Stomach (tissue), 9 donors: ENCODE measurements around the gene CCDC158. TPM values are rescaled to one million over a fixed set of nuclear protein-coding genes. Genes with fewer than 3 reads are reported as not detected.

Experiments
- DNase-seq, 2 donors: peaks; one replicate each; pipeline versions ENCODE4 v3.0.0 to v3.0.0-alpha.2; 2013 to 2019
- H3K27ac ChIP-seq, 5 donors: fragments of 200-600 bp in 4 of 5; sonication (generic) in 4 of 5; one replicate each; pipeline ENCODE4 v1.5.1; 2013 to 2019; ENCODE audit warnings: mild to moderate bottlenecking in 1 of 5, moderate library complexity in 1 of 5
- H3K27me3 ChIP-seq, 3 donors: fragments of 200-600 bp; sonication (generic); one replicate each; pipeline ENCODE4 v1.5.1; 2017 to 2019; ENCODE audit warnings: mixed run types in 1 of 3
- H3K36me3 ChIP-seq, 4 donors: fragments of 200-600 bp; sonication (generic); 1 replicate in 3 of 4; 2 replicates in 1 of 4; pipeline ENCODE4 v1.5.1; 2016 to 2019
- H3K4me1 ChIP-seq, 4 donors: fragments of 200-600 bp; sonication (generic); one replicate each; pipeline ENCODE4 v1.5.1; 2016 to 2019
- H3K4me3 ChIP-seq, 4 donors: fragments of 200-600 bp; sonication (generic) in 3 of 4; one replicate each; pipeline ENCODE4 v1.5.1; 2016 to 2019; ENCODE audit warnings: mild to moderate bottlenecking in 1 of 4
- H3K9me3 ChIP-seq, 4 donors: fragments of 200-600 bp; sonication (generic); one replicate each; pipeline ENCODE4 v1.5.1; 2016 to 2019
- CTCF ChIP-seq, 7 experiments: fragments of 450-650 bp in 4 of 7; fragments of 200-600 bp in 3 of 7; sonication (generic) in 3 of 7; IDR thresholded peaks; one replicate each; pipeline ENCODE4 v1.5.1; 2016 to 2019; ENCODE audit warnings: antibody characterized with exemption in 7 of 7, control low read depth in 2 of 7, mild to moderate bottlenecking in 1 of 7
- EP300 ChIP-seq: sonication (generic); formaldehyde crosslinking; IDR thresholded peaks from one replicate; pipeline ENCODE4 v1.6.1; 2017; ENCODE audit warnings: antibody characterized with exemption
- POLR2A ChIP-seq, 4 donors: fragments of 450-650 bp; IDR thresholded peaks; one replicate each; pipeline ENCODE4 v1.6.1; 2016; ENCODE audit warnings: antibody characterized with exemption in 4 of 4, control low read depth in 2 of 4, mild to moderate bottlenecking in 1 of 4, moderate library complexity in 1 of 4
- POLR2AphosphoS5 ChIP-seq, 3 donors: sonication (generic); formaldehyde crosslinking; IDR thresholded peaks; one replicate each; pipeline ENCODE4 v1.6.1; 2016; ENCODE audit warnings: antibody characterized with exemption in 3 of 3
- WGBS, 5 donors: extraction: QIAGEN DNeasy Blood & Tissue Kit in 3 of 5; methylation state at CpG; one replicate each; pipeline versions ENCODE4 v1.1.5 to v1.1.7; 2013 to 2018; 5-methylcytosine and 5-hydroxymethylcytosine counted together
- intact Hi-C: fragments of 100-400 bp; cut with DNase I; formaldehyde crosslinking; loops from one replicate; pipeline ENCODE4 v1.15.1; 2023; ENCODE audit warnings: low total_unique reads
- polyA plus RNA-seq, 3 donors: library from polyadenylated mRNA; stranded (reverse); fragments of 200-250 nt; gene quantifications; one replicate each; pipeline ENCODE4 v1.2.3, GENCODE V29; 2013
- small RNA-seq, 4 donors: library from RNA; depleted of rRNA; stranded (forward); fragments of <200 nt; gene quantifications; one replicate each; pipeline ENCODE3, GENCODE V24; 2016
- total RNA-seq, 5 donors: library from RNA; depleted of rRNA; stranded (reverse); fragments of >200 nt; gene quantifications; one replicate each; pipeline versions ENCODE4 v1.1.0 to v1.2.3, GENCODE V29; 2014 to 2016
- donor health status: healthy with polysubstance abuse.
- donor health status: Bipolar disorder and iron deficiency.
- donor health status: healthy.

CCDC158 gene
- total and polyA plus RNA-seq, 8 donors, result 0.73 TPM; not detected in 7

DNA sequence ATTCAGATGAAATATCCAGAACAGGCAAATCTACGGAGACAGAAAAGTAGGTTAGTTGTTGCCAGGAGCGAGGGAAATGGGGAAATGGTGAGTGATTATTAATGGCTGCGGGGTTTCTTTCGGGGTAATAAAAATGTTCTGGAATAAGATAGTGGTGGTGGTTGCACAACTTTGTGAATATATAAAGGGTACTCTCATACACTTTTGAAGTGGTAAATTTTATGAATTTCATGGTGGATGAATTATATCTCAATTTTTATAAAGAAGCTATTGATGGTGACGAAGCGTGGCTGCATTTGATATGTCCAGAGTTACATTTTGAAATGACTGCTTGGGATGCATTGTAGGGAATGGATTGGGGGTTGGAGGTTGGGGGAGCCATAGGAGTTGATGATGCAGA lies 153.1 kb downstream of the CCDC158 start:
- TF ChIP-seq EP300 (no peak), POLR2AphosphoS5 (IDR thresholded peaks at IDR 0.05) (no peak), POLR2A (IDR thresholded peaks at IDR 0.05) (no peak)
- WGBS, 5 donors, result 94 to 98% (median 96%) methylated on average over 6 of the region's 6 CpGs
- intact Hi-C loops, result no loop called here
- no peak overlapping the region for H3K4me3 ChIP-seq
- peaks cover 0 to 32% (median 4%) of the 10 kb centered on the region in 4 donors for H3K36me3 ChIP-seq
- no peak for DNase-seq
- peaks cover 0 to 7% (median 0%) of the 10 kb centered on the region in 4 donors for H3K4me1 ChIP-seq
- H3K9me3 ChIP-seq, result no peaks in the 10 kb centered on the region
- no peak overlapping the region for H3K27ac ChIP-seq
- no peaks in the 10 kb centered on the region for H3K27me3 ChIP-seq

- DNase-seq, result no peak
- no peaks in the 10 kb centered on the region for H3K27me3 ChIP-seq
- H3K36me3 ChIP-seq, result peaks cover 0 to 32% (median 4%) of the 10 kb centered on the region in 4 donors
- H3K4me1 ChIP-seq, result no peaks in the 10 kb centered on the region
- intact Hi-C loops, result no loop called here
- H3K4me3 ChIP-seq, result no peak overlapping the region
- WGBS, 5 donors, result 58 to 68% (median 68%) methylated on average over 3 of the region's 3 CpGs
- H3K9me3 ChIP-seq, result no peaks in the 10 kb centered on the region
- TF ChIP-seq POLR2AphosphoS5 (IDR thresholded peaks at IDR 0.05) (no peak), EP300 (no peak), POLR2A (IDR thresholded peaks at IDR 0.05) (no peak), CTCF (IDR thresholded peaks at IDR 0.05) (no peak)
- H3K27ac ChIP-seq, result no peak overlapping the region
These were observed 154.3 kb downstream of the CCDC158 start for GRCh38 chr4:76266627-76267026.

- Histone ChIP-seq H3K27ac (no peak overlapping the region), H3K36me3 (peaks cover 0 to 25% (median 4%) of the 10 kb centered on the region in 4 donors), H3K27me3 (no peaks in the 10 kb centered on the region), H3K4me3 (no peak overlapping the region), H3K9me3 (no peaks in the 10 kb centered on the region), H3K4me1 (no peaks in the 10 kb centered on the region)
- 79 to 84% (median 84%) methylated on average over 6 of the region's 6 CpGs for WGBS, 5 donors
- TF ChIP-seq CTCF (IDR thresholded peaks at IDR 0.05) (no peak), POLR2A (IDR thresholded peaks at IDR 0.05) (no peak), POLR2AphosphoS5 (IDR thresholded peaks at IDR 0.05) (no peak), EP300 (no peak)
- DNase-seq, result no peak
- intact Hi-C loops, result no loop called here
These were observed 155.2 kb downstream of the CCDC158 start for GRCh38 chr4:76265631-76266218.

Small RNAs within 50 kb of the gene (small RNA-seq; reads per million reads assigned to genes)
- gene RF00278 (0 reads per million in 4 donors), gene RNU6-1000P (0 reads per million in 4 donors)

Other genes starting within 250 kb of the CCDC158 start
- gene SCARB2, start 207.3 kb downstream of the CCDC158 start, total RNA-seq, result 100 to 1,000 TPM in 3 of 5 donors, 10 to 100 TPM in 2; 84.0 to 293 (median 161) TPM
- 10 to 100 TPM; 30.4 to 55.3 (median 42.7) TPM for gene SCARB2, start 207.3 kb downstream of the CCDC158 start, polyA plus RNA-seq
- gene FAM47E, start 169.4 kb downstream of the CCDC158 start, total RNA-seq, result 1 to 10 TPM in 3 of 5 donors, under 1 TPM in 1, not detected in 1; under 0.01 to 9.5 (median 5.6) TPM
- 10 to 100 TPM in 1 of 3 donors, 1 to 10 TPM in 2; 6.2 to 10.8 (median 6.5) TPM for gene FAM47E, start 169.4 kb downstream of the CCDC158 start, polyA plus RNA-seq
- gene STBD1, start 114.4 kb downstream of the CCDC158 start, total RNA-seq, result 10 to 100 TPM in 1 of 5 donors, 1 to 10 TPM in 2, under 1 TPM in 1, not detected in 1; 0.89 to 29.3 (median 7.3) TPM
- gene STBD1, start 114.4 kb downstream of the CCDC158 start, polyA plus RNA-seq, result 1 to 10 TPM; 2.5 to 4.1 (median 3.4) TPM
- gene SHROOM3, start 14.1 kb upstream of the CCDC158 start, total RNA-seq, result 100 to 1,000 TPM in 3 of 5 donors, 10 to 100 TPM in 2; 71.2 to 212 (median 121) TPM
- 10 to 100 TPM in 2 of 3 donors, 1 to 10 TPM in 1; 6.1 to 18.9 (median 15.3) TPM for gene SHROOM3, start 14.1 kb upstream of the CCDC158 start, polyA plus RNA-seq